NCI-H1694 (cell line): Measurements from ENCODE around the gene SLC37A1.
"Not testable (repeated sequence)": the region's sequence is repeated elsewhere in the genome, so short reads cannot be mapped to it uniquely, and the experiment has no call there.

Source experiments
- DNase-seq: peaks from one replicate; lab custom pipeline; 2025; lab: John Stamatoyannopoulos, UW

SLC37A1 gene

GRCh38 chr21:42595283-42596187 is 81.9 kb downstream of the SLC37A1 start:
- DNase-seq: no peak

GRCh38 chr21:42596657-42597056 is 83.0 kb downstream of the SLC37A1 start:
- DNase-seq: no peak

- DNase-seq: no peak
Measured at GRCh38 chr21:42597487-42598158, 84.0 kb downstream of the SLC37A1 start.

- no peak for DNase-seq
Measured at GRCh38 chr21:42598159-42598735, 84.6 kb downstream of the SLC37A1 start.

GRCh38 chr21:42599486-42599885 is 85.8 kb downstream of the SLC37A1 start:
- DNase-seq: no peak

- no peak for DNase-seq
Measured at GRCh38 chr21:42599962-42600361, 86.3 kb downstream of the SLC37A1 start.

- DNase-seq: no peak
Measured at GRCh38 chr21:42601656-42602055, 88.0 kb downstream of the SLC37A1 start.

GRCh38 chr21:42607102-42607501 is 93.5 kb downstream of the SLC37A1 start:
- no peak for DNase-seq

GRCh38 chr21:42607525-42608102 is 94.0 kb downstream of the SLC37A1 start:
- DNase-seq: no peak

GRCh38 chr21:42608446-42608845 is 94.8 kb downstream of the SLC37A1 start:
- no peak for DNase-seq

- no peak for DNase-seq
Measured at GRCh38 chr21:42609811-42610210, 96.2 kb downstream of the SLC37A1 start.

GRCh38 chr21:42611852-42612251 is 98.2 kb downstream of the SLC37A1 start:
- no peak for DNase-seq

GRCh38 chr21:42612390-42612789 is 98.7 kb downstream of the SLC37A1 start:
- DNase-seq: no peak

GRCh38 chr21:42613756-42614155 is 100.1 kb downstream of the SLC37A1 start:
- DNase-seq: no peak

GRCh38 chr21:42614396-42614795 is 100.7 kb downstream of the SLC37A1 start:
- no peak for DNase-seq

GRCh38 chr21:42614811-42615351 is 101.2 kb downstream of the SLC37A1 start:
- no peak for DNase-seq

GRCh38 chr21:42615377-42615776 is 101.7 kb downstream of the SLC37A1 start:
- not testable (repeated sequence) for DNase-seq

GRCh38 chr21:42615924-42616323 is 102.3 kb downstream of the SLC37A1 start:
- DNase-seq: no peak

- no peak for DNase-seq
Measured at GRCh38 chr21:42616446-42616845, 102.8 kb downstream of the SLC37A1 start.

GRCh38 chr21:42616941-42617340 is 103.3 kb downstream of the SLC37A1 start:
- DNase-seq: no peak

- no peak for DNase-seq
Measured at GRCh38 chr21:42617486-42617885, 103.8 kb downstream of the SLC37A1 start.

- DNase-seq: peak; percentile 21
Measured at GRCh38 chr21:42618707-42619102, 105.1 kb downstream of the SLC37A1 start.
